Esophagus squamous epithelium (tissue), 5 donors: ENCODE data around the gene STXBP4. TPM values are rescaled to one million over a fixed set of nuclear protein-coding genes. Genes with fewer than 3 reads are reported as not detected.

ENCODE experiments used
- DNase-seq: peaks from one replicate; lab custom pipeline; 2025; lab: John Stamatoyannopoulos, UW
- H3K27ac ChIP-seq, 4 donors: fragments of 200-600 bp; sonication (generic); one replicate each; pipeline ENCODE4 v1.5.1; 2016 to 2019; ENCODE audit warnings: mild to moderate bottlenecking in 1 of 4
- H3K27me3 ChIP-seq, 4 donors: fragments of 200-600 bp; sonication (generic); 1 replicate in 3 of 4; 2 replicates in 1 of 4; pipeline versions ENCODE4 v1.5.1 to v1.6.0; 2017 to 2021; ENCODE audit warnings: antibody characterized with exemption in 1 of 4
- H3K36me3 ChIP-seq, 3 donors: fragments of 200-600 bp; sonication (generic); one replicate each; pipeline ENCODE4 v1.5.1; 2016 to 2019
- H3K4me1 ChIP-seq, 3 donors: fragments of 200-600 bp; sonication (generic); one replicate each; pipeline ENCODE4 v1.5.1; 2017 to 2019
- H3K4me3 ChIP-seq, 4 donors: fragments of 200-600 bp; sonication (generic); 1 replicate in 3 of 4; 2 replicates in 1 of 4; pipeline ENCODE4 v1.5.1; 2016 to 2019; ENCODE audit warnings: mild to moderate bottlenecking in 2 of 4, moderate library complexity in 1 of 4
- H3K9me3 ChIP-seq, 3 donors: fragments of 200-600 bp; sonication (generic); one replicate each; pipeline ENCODE4 v1.5.1; 2016 to 2019
- CTCF ChIP-seq, 6 experiments: fragments of 450-650 bp in 4 of 6; fragments of 200-600 bp in 2 of 6; sonication (generic) in 2 of 6; IDR thresholded peaks; one replicate each; pipeline ENCODE4 v1.5.1; 2016 to 2019; ENCODE audit warnings: antibody characterized with exemption in 6 of 6, mild to moderate bottlenecking in 4 of 6, moderate library complexity in 4 of 6
- POLR2A ChIP-seq, 4 donors: fragments of 450-650 bp; IDR thresholded peaks; one replicate each; pipeline ENCODE4 v1.6.1; 2017; ENCODE audit warnings: antibody characterized with exemption in 4 of 4, mild to moderate bottlenecking in 4 of 4, moderate library complexity in 3 of 4
- WGBS, 2 donors: methylation state at CpG; one replicate each; pipeline ENCODE4 v1.1.5; 2018; 5-methylcytosine and 5-hydroxymethylcytosine counted together
- intact Hi-C: fragments of 100-400 bp; cut with DNase I; formaldehyde crosslinking; loops from one replicate; pipeline ENCODE4 v1.15.0; 2022
- total RNA-seq, 4 donors: library from RNA; depleted of rRNA; stranded (reverse); fragments of >200 nt; gene quantifications; one replicate each; pipeline ENCODE4 v1.1.0, GENCODE V29; 2016
- donor health status: DM: yes; HTN: yes; CAD: no.

STXBP4 gene
- total RNA-seq, 4 donors from 2014 or later: 0.61 to 23.5 (median 13.3) TPM

- no peak for DNase-seq
- H3K9me3 ChIP-seq: no peaks in the 10 kb centered on the region
- no peak overlapping the region for H3K4me3 ChIP-seq
- intact Hi-C loops: loop anchor here (10.0 kb wide), 1 partner anchor 301 kb away; no protein-coding TSS in a partner anchor
- H3K27ac ChIP-seq: no peak overlapping the region
- peaks cover 0 to 35% (median 0%) of the 10 kb centered on the region in 3 donors for H3K4me1 ChIP-seq
- H3K36me3 ChIP-seq: no peaks in the 10 kb centered on the region
- WGBS, 2 donors: 73 to 75% methylated on average over 1 of the region's 1 CpG
- no peaks in the 10 kb centered on the region for H3K27me3 ChIP-seq
- no peak for TF ChIP-seq POLR2A (IDR thresholded peaks at IDR 0.05)
- TF ChIP-seq CTCF (IDR thresholded peaks at IDR 0.05): peak in 4 of 6 experiments; percentile 46 to 76 (median 59)
Observed at GRCh38 chr17:55053855-55054254, 85.3 kb downstream of the STXBP4 start.

GRCh38 chr17:55054429-55054828 lies 85.9 kb downstream of the STXBP4 start:
- H3K27ac ChIP-seq: no peak overlapping the region
- no peaks in the 10 kb centered on the region for H3K36me3 ChIP-seq
- intact Hi-C loops: loop anchor here (10.0 kb wide), 1 partner anchor 300 kb away; no protein-coding TSS in a partner anchor
- H3K4me3 ChIP-seq: no peak overlapping the region
- peaks cover 0 to 41% (median 0%) of the 10 kb centered on the region in 3 donors for H3K4me1 ChIP-seq
- no peaks in the 10 kb centered on the region for H3K9me3 ChIP-seq
- DNase-seq: no peak
- no peaks in the 10 kb centered on the region for H3K27me3 ChIP-seq
- TF ChIP-seq CTCF (IDR thresholded peaks at IDR 0.05): no peak
- no peak for TF ChIP-seq POLR2A (IDR thresholded peaks at IDR 0.05)

GRCh38 chr17:55056526-55056925 lies 88.0 kb downstream of the STXBP4 start:
- H3K4me1 ChIP-seq: peaks cover 0 to 52% (median 4%) of the 10 kb centered on the region in 3 donors
- H3K4me3 ChIP-seq: no peak overlapping the region
- WGBS, 2 donors: 22 to 42% methylated on average over 4 of the region's 4 CpGs
- no peaks in the 10 kb centered on the region for H3K27me3 ChIP-seq
- no peak for DNase-seq
- intact Hi-C loops: loop anchor here (10.0 kb wide), 1 partner anchor 298 kb away; no protein-coding TSS in a partner anchor
- TF ChIP-seq POLR2A (IDR thresholded peaks at IDR 0.05): no peak
- no peak for TF ChIP-seq CTCF (IDR thresholded peaks at IDR 0.05)
- H3K9me3 ChIP-seq: no peaks in the 10 kb centered on the region
- no peaks in the 10 kb centered on the region for H3K36me3 ChIP-seq
- peak overlapping the region in 1 of 4 donors; percentile 49 for H3K27ac ChIP-seq

- WGBS, 2 donors: 37 to 44% methylated on average over 3 of the region's 3 CpGs
- no peak for DNase-seq
- H3K4me1 ChIP-seq: peaks cover 0 to 58% (median 7%) of the 10 kb centered on the region in 3 donors
- intact Hi-C loops: loop anchor here (10.0 kb wide), 1 partner anchor 298 kb away; no protein-coding TSS in a partner anchor
- H3K9me3 ChIP-seq: no peaks in the 10 kb centered on the region
- TF ChIP-seq CTCF (IDR thresholded peaks at IDR 0.05): no peak
- no peak for TF ChIP-seq POLR2A (IDR thresholded peaks at IDR 0.05)
- H3K36me3 ChIP-seq: no peaks in the 10 kb centered on the region
- peak overlapping the region in 2 of 4 donors; percentile 10 to 49 for H3K27ac ChIP-seq
- H3K4me3 ChIP-seq: no peak overlapping the region
- no peaks in the 10 kb centered on the region for H3K27me3 ChIP-seq
Observed at GRCh38 chr17:55057184-55057583, 88.6 kb downstream of the STXBP4 start.

- Histone ChIP-seq H3K27ac (peak overlapping the region in 2 of 4 donors; percentile 59 to 66), H3K4me3 (no peak overlapping the region), H3K4me1 (peaks cover 0 to 67% (median 7%) of the 10 kb centered on the region in 3 donors), H3K9me3 (no peaks in the 10 kb centered on the region), H3K36me3 (no peaks in the 10 kb centered on the region), H3K27me3 (no peaks in the 10 kb centered on the region)
- TF ChIP-seq CTCF (IDR thresholded peaks at IDR 0.05) (no peak), POLR2A (IDR thresholded peaks at IDR 0.05) (no peak)
- intact Hi-C loops: loop anchor here (10.0 kb wide), 1 partner anchor 295 kb away; no protein-coding TSS in a partner anchor
- DNase-seq: no peak
Observed at GRCh38 chr17:55059724-55060123, 91.2 kb downstream of the STXBP4 start.
